AG04449 (cell line): ENCODE data around the gene XPR1.

Experiments
- CTCF ChIA-PET: fragments of 350-600 bp; formaldehyde crosslinking; extraction: SDS; loops from one replicate; lab custom pipeline; 2021; ENCODE audit warnings: antibody characterized with exemption; lab: Yijun Ruan, JAX
- POLR2A ChIA-PET: fragments of 400-600, 350-600 bp; formaldehyde crosslinking; extraction: SDS; loops from one replicate; lab custom pipeline; 2020; ENCODE audit warnings: antibody characterized with exemption, inconsistent platforms; lab: Yijun Ruan, JAX
- DNase-seq: peaks from one replicate; pipeline ENCODE4 v3.0.0-alpha.2; 2010; ENCODE audit warnings: low read depth, low spot score
- H3K4me3 ChIP-seq: 2 replicates; pipeline ENCODE4 v1.5.1; 2011; ENCODE audit warnings: low read depth, mild to moderate bottlenecking, control low read depth, low read length
- TF ChIP-seq, protein P1 (sequence below): IDR thresholded peaks from one replicate; pipeline ENCODE4 v1.5.1; 2011; ENCODE audit warnings: mild to moderate bottlenecking, moderate library complexity, low read length, control low read depth, inconsistent platforms; ENCODE audit not compliant: insufficient read depth; ENCODE audit errors: missing control alignments

The XPR1 gene

DNA sequence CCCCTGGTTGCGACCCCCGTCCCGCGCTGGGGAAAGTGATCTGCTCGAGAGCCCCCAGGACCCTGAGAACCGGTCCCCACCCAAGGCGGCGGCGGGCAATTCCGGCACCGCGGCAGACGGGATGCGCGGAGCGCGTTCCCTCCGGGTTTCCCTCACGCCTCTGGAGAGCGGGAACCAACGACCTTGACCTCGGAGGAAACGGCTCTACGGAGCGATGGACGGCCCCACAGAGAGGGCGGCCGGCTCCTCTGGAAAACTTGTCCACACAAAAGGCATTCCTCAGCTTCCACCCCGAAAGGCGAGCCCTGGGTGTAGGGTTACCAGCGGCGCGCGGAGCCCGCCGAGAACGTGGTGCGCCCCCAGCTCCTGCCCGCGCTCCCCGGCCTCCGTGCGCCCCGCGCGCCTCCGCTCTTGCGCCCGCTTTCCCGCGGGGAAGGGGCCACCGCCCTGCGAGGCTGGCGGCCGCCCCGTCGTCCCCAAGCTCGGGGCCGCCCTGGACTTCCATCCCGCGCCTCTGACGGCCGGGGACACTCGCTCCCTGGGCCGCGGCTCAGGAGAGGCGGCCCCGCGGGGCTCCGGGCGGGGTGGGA lies 280.5 kb downstream of the XPR1 start:
- ChIA-PET CTCF (interaction anchor here (1.1 to 4.8 kb wide), 9 partner anchors 11 to 254 kb away, joined by 3 to 22 read pairs (median 4); no protein-coding TSS in a partner anchor), POLR2A (interaction anchor here (0.6 to 1.0 kb wide), 3 partner anchors 8 to 1202 kb away, joined by 3 read pairs; no protein-coding TSS in a partner anchor)

DNA sequence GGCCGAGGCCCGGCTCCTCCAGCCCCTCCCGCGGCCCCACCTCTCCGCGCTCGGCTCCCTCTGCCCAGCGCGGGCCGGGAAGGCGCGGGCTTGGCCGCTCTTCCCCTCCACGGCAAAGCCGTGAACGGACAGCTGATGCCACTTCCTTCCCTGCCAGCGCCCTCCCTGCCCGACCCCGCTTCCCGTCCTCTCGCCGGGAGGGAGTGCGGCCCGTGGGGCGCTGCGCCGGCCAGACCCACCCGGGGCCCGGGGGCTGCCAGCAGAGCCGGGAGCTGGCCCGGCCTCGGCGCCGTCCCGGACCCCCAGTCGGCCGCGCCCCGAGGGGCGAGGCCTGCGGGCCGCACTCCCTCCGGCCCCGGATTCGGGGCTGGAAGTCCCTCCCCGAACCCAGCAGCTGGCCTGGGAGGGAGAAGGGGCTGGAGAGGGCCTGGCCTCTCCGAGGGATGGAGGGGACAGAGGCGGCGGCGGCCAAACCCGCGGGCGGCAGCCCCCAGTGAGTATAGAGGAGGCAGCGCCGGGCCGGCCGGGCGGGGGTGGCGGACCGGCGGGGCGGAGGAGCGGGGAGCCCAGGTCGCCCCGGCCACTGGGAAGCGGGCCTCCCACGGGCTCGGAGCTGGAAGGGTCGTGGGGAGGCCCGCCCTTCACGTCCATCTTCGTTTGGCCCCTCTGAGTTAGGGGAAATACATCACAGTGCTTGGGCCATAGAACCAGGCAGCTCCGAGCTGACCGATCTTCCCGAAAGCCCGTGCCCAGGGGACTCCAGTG lies 281.2 kb downstream of the XPR1 start, which contains the start of gene KIAA1614:
KIAA1614 (plus strand) TSS at position 97 of the 765 bp plus-strand sequence; CDS start at position 444, 347 bp downstream.
- CTCF ChIA-PET = interaction anchor here (0.7 to 4.8 kb wide), 9 partner anchors 9 to 397 kb away, joined by 3 to 22 read pairs (median 4); no protein-coding TSS in a partner anchor
- DNase-seq = no peak
- H3K4me3 ChIP-seq = peak within 1 kb of the TSS; percentile 64
- POLR2A ChIA-PET = interaction anchor here (0.9 to 1.1 kb wide), 4 partner anchors 8 to 229 kb away, joined by 3 read pairs; no protein-coding TSS in a partner anchor
- TF ChIP-seq, protein P1, sequence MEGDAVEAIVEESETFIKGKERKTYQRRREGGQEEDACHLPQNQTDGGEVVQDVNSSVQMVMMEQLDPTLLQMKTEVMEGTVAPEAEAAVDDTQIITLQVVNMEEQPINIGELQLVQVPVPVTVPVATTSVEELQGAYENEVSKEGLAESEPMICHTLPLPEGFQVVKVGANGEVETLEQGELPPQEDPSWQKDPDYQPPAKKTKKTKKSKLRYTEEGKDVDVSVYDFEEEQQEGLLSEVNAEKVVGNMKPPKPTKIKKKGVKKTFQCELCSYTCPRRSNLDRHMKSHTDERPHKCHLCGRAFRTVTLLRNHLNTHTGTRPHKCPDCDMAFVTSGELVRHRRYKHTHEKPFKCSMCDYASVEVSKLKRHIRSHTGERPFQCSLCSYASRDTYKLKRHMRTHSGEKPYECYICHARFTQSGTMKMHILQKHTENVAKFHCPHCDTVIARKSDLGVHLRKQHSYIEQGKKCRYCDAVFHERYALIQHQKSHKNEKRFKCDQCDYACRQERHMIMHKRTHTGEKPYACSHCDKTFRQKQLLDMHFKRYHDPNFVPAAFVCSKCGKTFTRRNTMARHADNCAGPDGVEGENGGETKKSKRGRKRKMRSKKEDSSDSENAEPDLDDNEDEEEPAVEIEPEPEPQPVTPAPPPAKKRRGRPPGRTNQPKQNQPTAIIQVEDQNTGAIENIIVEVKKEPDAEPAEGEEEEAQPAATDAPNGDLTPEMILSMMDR = no peak

More for the DNA sequence above, 280.5 kb downstream of the XPR1 start:
- peak overlapping the region; percentile 64 for H3K4me3 ChIP-seq
- TF ChIP-seq, protein P1 = no peak
- no peak for DNase-seq

DNA sequence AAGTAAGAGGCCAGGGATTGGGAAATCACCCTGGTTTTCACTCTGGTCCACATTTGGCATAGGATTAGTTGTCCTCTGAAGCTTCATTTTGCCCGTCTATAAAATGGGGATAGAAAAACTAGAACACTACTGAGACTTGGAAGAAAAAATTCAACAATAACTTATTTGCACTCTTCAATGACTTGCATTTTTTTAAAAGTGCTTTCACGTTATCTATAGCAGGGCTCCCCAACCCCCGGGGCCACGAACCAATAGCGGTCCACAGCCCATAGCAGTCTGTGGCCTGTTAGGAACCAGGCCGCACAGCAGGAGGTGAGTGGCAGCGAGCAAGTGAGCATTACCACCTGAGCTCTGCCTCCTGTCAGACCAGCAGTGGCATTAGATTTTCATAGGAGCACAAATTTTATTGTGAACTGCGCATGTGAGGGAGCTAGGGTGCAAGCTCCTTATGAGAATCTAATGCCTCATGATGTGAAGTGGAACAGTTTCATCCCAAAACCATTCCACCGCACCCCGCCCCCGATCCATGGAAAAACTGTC lies 283.7 kb downstream of the XPR1 start:
- CTCF ChIA-PET = interaction anchor here (0.6 to 4.8 kb wide), 3 partner anchors 109 to 398 kb away, joined by 3 to 22 read pairs (median 3); no protein-coding TSS in a partner anchor
- DNase-seq = no peak
- H3K4me3 ChIP-seq = no peak overlapping the region
- POLR2A ChIA-PET = no interaction called here
- TF ChIP-seq, protein P1 = no peak

DNA sequence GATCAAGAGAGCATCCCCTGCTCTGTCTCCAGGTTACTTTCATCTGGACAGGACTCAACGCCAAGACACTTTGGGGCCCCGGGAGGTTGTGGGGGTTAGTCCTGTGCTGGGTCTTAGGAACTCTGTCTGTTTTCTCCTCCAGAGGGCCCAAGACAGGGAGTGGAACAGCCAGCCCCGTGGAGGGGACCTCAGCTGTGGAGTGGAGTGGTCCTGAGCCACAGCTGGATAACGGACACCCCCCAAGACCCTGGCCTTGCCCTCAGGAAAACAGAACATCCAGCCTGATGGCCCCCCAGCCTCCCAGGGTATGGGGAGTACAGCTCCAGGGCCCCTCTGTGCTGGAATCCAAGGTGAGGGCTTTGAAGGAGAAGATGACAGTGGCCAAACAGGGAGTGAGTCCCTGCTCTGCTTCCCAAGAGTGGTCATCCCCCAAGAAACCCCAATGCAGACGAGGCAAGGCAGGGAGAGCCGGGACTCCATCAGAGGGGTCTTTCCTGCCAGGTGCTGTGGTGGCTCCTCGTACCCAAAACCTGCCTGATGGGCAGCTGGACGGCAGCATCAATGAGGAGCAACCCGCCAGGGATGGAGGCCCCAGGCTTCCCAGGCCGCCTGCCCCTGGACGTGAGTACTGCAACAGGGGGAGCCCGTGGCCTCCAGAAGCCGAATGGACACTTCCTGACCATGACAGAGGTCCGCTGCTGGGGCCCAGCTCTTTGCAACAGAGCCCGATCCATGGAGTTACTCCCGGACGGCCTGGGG lies 284.4 kb downstream of the XPR1 start:
- no peak for DNase-seq

DNA sequence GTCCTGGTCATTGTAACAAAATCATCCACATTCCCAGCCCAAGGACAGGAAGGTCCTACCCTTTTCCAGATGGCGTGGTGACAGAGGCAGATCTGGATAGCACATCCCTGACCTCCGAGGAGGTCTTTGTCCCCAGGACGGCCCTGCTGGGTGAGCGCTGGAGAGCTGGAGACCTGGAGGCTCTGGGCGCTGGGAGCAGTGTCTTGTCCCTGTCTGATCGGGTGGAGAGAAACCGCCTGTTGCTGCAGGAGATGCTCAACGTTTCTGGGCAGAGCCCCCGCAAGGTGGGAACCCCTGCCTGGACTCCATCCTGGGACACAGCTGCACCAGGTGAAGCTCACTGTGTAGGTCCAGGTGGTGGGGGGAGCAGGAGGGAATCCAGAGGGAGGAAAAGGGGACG lies 284.9 kb downstream of the XPR1 start:
- TF ChIP-seq, protein P1 = no peak
- CTCF ChIA-PET = interaction anchor here (0.8 to 1.6 kb wide), 2 partner anchors 16 to 22 kb away, joined by 3 to 4 read pairs; no protein-coding TSS in a partner anchor
- DNase-seq = no peak
- no peak overlapping the region for H3K4me3 ChIP-seq
- POLR2A ChIA-PET = no interaction called here

More for the DNA sequence above, 284.4 kb downstream of the XPR1 start:
- TF ChIP-seq, protein P1 = no peak
- H3K4me3 ChIP-seq = no peak overlapping the region
- ChIA-PET CTCF (interaction anchor here (0.6 to 1.6 kb wide), 3 partner anchors 15 to 399 kb away, joined by 3 to 4 read pairs (median 3); no protein-coding TSS in a partner anchor), POLR2A (no interaction called here)
